ENCODE results near the gene ART1.

The ART1 gene

GRCh38 chr11:3684129-3684818 lies 39.3 kb downstream of the ART1 start:
- H3K9ac ChIP-seq (ENCODE audit: low read length in 2 of 2): no peak overlapping the region
- peaks cover 66 to 67% of the 10 kb centered on the region in 2 donors for H3K36me3 ChIP-seq (ENCODE audit: control insufficient read depth in 2 of 2, insufficient read depth in 2 of 2, low read length in 2 of 2)
- no peak overlapping the region for H3K4me3 ChIP-seq (ENCODE audit: low read length in 2 of 2)
- no peaks in the 10 kb centered on the region for H3K9me3 ChIP-seq (ENCODE audit: control insufficient read depth in 2 of 2, low read length in 2 of 2)
- H3K27ac ChIP-seq (ENCODE audit: low read length): no peak overlapping the region
- H3K27me3 ChIP-seq (ENCODE audit: control insufficient read depth in 1 of 2, insufficient read depth in 2 of 2, low read length in 2 of 2): no peaks in the 10 kb centered on the region
- no peaks in the 10 kb centered on the region for H3K4me1 ChIP-seq (ENCODE audit: control insufficient read depth, insufficient read depth, low read length)

GRCh38 chr11:3684819-3685172 lies 39.9 kb downstream of the ART1 start:
- Histone ChIP-seq H3K36me3 (ENCODE audit: control insufficient read depth in 2 of 2, insufficient read depth in 2 of 2, low read length in 2 of 2) (peaks cover 61 to 62% of the 10 kb centered on the region in 2 donors), H3K9me3 (ENCODE audit: control insufficient read depth in 2 of 2, low read length in 2 of 2) (no peaks in the 10 kb centered on the region), H3K4me3 (ENCODE audit: low read length in 2 of 2) (no peak overlapping the region), H3K9ac (ENCODE audit: low read length in 2 of 2) (no peak overlapping the region), H3K27ac (ENCODE audit: low read length) (no peak overlapping the region), H3K4me1 (ENCODE audit: control insufficient read depth, insufficient read depth, low read length) (no peaks in the 10 kb centered on the region), H3K27me3 (ENCODE audit: control insufficient read depth in 1 of 2, insufficient read depth in 2 of 2, low read length in 2 of 2) (no peaks in the 10 kb centered on the region)

GRCh38 chr11:3685923-3686322 lies 41.0 kb downstream of the ART1 start:
- H3K9ac ChIP-seq (ENCODE audit: low read length in 2 of 2): no peak overlapping the region
- no peak overlapping the region for H3K4me3 ChIP-seq (ENCODE audit: low read length in 2 of 2)
- H3K9me3 ChIP-seq (ENCODE audit: control insufficient read depth in 2 of 2, low read length in 2 of 2): no peaks in the 10 kb centered on the region
- H3K27ac ChIP-seq (ENCODE audit: low read length): no peak overlapping the region
- no peaks in the 10 kb centered on the region for H3K27me3 ChIP-seq (ENCODE audit: control insufficient read depth in 1 of 2, insufficient read depth in 2 of 2, low read length in 2 of 2)
- H3K36me3 ChIP-seq (ENCODE audit: control insufficient read depth in 2 of 2, insufficient read depth in 2 of 2, low read length in 2 of 2): peaks cover 52 to 57% of the 10 kb centered on the region in 2 donors
- no peaks in the 10 kb centered on the region for H3K4me1 ChIP-seq (ENCODE audit: control insufficient read depth, insufficient read depth, low read length)

- no peak overlapping the region for H3K27ac ChIP-seq (ENCODE audit: low read length)
- no peaks in the 10 kb centered on the region for H3K4me1 ChIP-seq (ENCODE audit: control insufficient read depth, insufficient read depth, low read length)
- H3K36me3 ChIP-seq (ENCODE audit: control insufficient read depth in 2 of 2, insufficient read depth in 2 of 2, low read length in 2 of 2): peaks cover 50 to 51% of the 10 kb centered on the region in 2 donors
- no peak overlapping the region for H3K9ac ChIP-seq (ENCODE audit: low read length in 2 of 2)
- no peaks in the 10 kb centered on the region for H3K27me3 ChIP-seq (ENCODE audit: control insufficient read depth in 1 of 2, insufficient read depth in 2 of 2, low read length in 2 of 2)
- H3K4me3 ChIP-seq (ENCODE audit: low read length in 2 of 2): no peak overlapping the region
- H3K9me3 ChIP-seq (ENCODE audit: control insufficient read depth in 2 of 2, low read length in 2 of 2): no peaks in the 10 kb centered on the region
Observed at GRCh38 chr11:3686751-3687150, 41.8 kb downstream of the ART1 start.

GRCh38 chr11:3700410-3700809 lies 55.5 kb downstream of the ART1 start:
- Histone ChIP-seq H3K4me1 (ENCODE audit: control insufficient read depth, insufficient read depth, low read length) (no peaks in the 10 kb centered on the region), H3K9me3 (ENCODE audit: control insufficient read depth in 2 of 2, low read length in 2 of 2) (no peaks in the 10 kb centered on the region), H3K27me3 (ENCODE audit: control insufficient read depth in 1 of 2, insufficient read depth in 2 of 2, low read length in 2 of 2) (no peaks in the 10 kb centered on the region), H3K27ac (ENCODE audit: low read length) (no peak overlapping the region), H3K9ac (ENCODE audit: low read length in 2 of 2) (no peak overlapping the region), H3K4me3 (ENCODE audit: low read length in 2 of 2) (no peak overlapping the region), H3K36me3 (ENCODE audit: control insufficient read depth in 2 of 2, insufficient read depth in 2 of 2, low read length in 2 of 2) (peaks cover 47 to 53% of the 10 kb centered on the region in 2 donors)

GRCh38 chr11:3700910-3701309 lies 56.0 kb downstream of the ART1 start:
- Histone ChIP-seq H3K9ac (ENCODE audit: low read length in 2 of 2) (no peak overlapping the region), H3K27me3 (ENCODE audit: control insufficient read depth in 1 of 2, insufficient read depth in 2 of 2, low read length in 2 of 2) (no peaks in the 10 kb centered on the region), H3K9me3 (ENCODE audit: control insufficient read depth in 2 of 2, low read length in 2 of 2) (no peaks in the 10 kb centered on the region), H3K4me3 (ENCODE audit: low read length in 2 of 2) (no peak overlapping the region), H3K4me1 (ENCODE audit: control insufficient read depth, insufficient read depth, low read length) (no peaks in the 10 kb centered on the region), H3K27ac (ENCODE audit: low read length) (no peak overlapping the region), H3K36me3 (ENCODE audit: control insufficient read depth in 2 of 2, insufficient read depth in 2 of 2, low read length in 2 of 2) (peaks cover 46 to 49% of the 10 kb centered on the region in 2 donors)

- H3K27ac ChIP-seq (ENCODE audit: low read length): no peak overlapping the region
- H3K27me3 ChIP-seq (ENCODE audit: control insufficient read depth in 1 of 2, insufficient read depth in 2 of 2, low read length in 2 of 2): no peaks in the 10 kb centered on the region
- H3K4me1 ChIP-seq (ENCODE audit: control insufficient read depth, insufficient read depth, low read length): no peaks in the 10 kb centered on the region
- no peaks in the 10 kb centered on the region for H3K9me3 ChIP-seq (ENCODE audit: control insufficient read depth in 2 of 2, low read length in 2 of 2)
- H3K4me3 ChIP-seq (ENCODE audit: low read length in 2 of 2): no peak overlapping the region
- H3K36me3 ChIP-seq (ENCODE audit: control insufficient read depth in 2 of 2, insufficient read depth in 2 of 2, low read length in 2 of 2): peaks cover 36 to 42% of the 10 kb centered on the region in 2 donors
- no peak overlapping the region for H3K9ac ChIP-seq (ENCODE audit: low read length in 2 of 2)
Observed at GRCh38 chr11:3703383-3703782, 58.5 kb downstream of the ART1 start.

- peaks cover 26 to 32% of the 10 kb centered on the region in 2 donors for H3K36me3 ChIP-seq (ENCODE audit: control insufficient read depth in 2 of 2, insufficient read depth in 2 of 2, low read length in 2 of 2)
- no peak overlapping the region for H3K4me3 ChIP-seq (ENCODE audit: low read length in 2 of 2)
- H3K9me3 ChIP-seq (ENCODE audit: control insufficient read depth in 2 of 2, low read length in 2 of 2): no peaks in the 10 kb centered on the region
- no peaks in the 10 kb centered on the region for H3K4me1 ChIP-seq (ENCODE audit: control insufficient read depth, insufficient read depth, low read length)
- H3K27ac ChIP-seq (ENCODE audit: low read length): no peak overlapping the region
- no peaks in the 10 kb centered on the region for H3K27me3 ChIP-seq (ENCODE audit: control insufficient read depth in 1 of 2, insufficient read depth in 2 of 2, low read length in 2 of 2)
- H3K9ac ChIP-seq (ENCODE audit: low read length in 2 of 2): no peak overlapping the region
Observed at GRCh38 chr11:3707176-3707575, 62.2 kb downstream of the ART1 start.

GRCh38 chr11:3709977-3710376 lies 65.0 kb downstream of the ART1 start:
- Histone ChIP-seq H3K9ac (ENCODE audit: low read length in 2 of 2) (no peak overlapping the region), H3K36me3 (ENCODE audit: control insufficient read depth in 2 of 2, insufficient read depth in 2 of 2, low read length in 2 of 2) (peaks cover 27 to 30% of the 10 kb centered on the region in 2 donors), H3K9me3 (ENCODE audit: control insufficient read depth in 2 of 2, low read length in 2 of 2) (no peaks in the 10 kb centered on the region), H3K27me3 (ENCODE audit: control insufficient read depth in 1 of 2, insufficient read depth in 2 of 2, low read length in 2 of 2) (no peaks in the 10 kb centered on the region), H3K27ac (ENCODE audit: low read length) (no peak overlapping the region), H3K4me1 (ENCODE audit: control insufficient read depth, insufficient read depth, low read length) (no peaks in the 10 kb centered on the region), H3K4me3 (ENCODE audit: low read length in 2 of 2) (no peak overlapping the region)

GRCh38 chr11:3710485-3711259 lies 65.7 kb downstream of the ART1 start:
- H3K36me3 ChIP-seq (ENCODE audit: control insufficient read depth in 2 of 2, insufficient read depth in 2 of 2, low read length in 2 of 2): peaks cover 26 to 33% of the 10 kb centered on the region in 2 donors
- no peak overlapping the region for H3K27ac ChIP-seq (ENCODE audit: low read length)
- no peaks in the 10 kb centered on the region for H3K27me3 ChIP-seq (ENCODE audit: control insufficient read depth in 1 of 2, insufficient read depth in 2 of 2, low read length in 2 of 2)
- no peak overlapping the region for H3K4me3 ChIP-seq (ENCODE audit: low read length in 2 of 2)
- H3K9me3 ChIP-seq (ENCODE audit: control insufficient read depth in 2 of 2, low read length in 2 of 2): no peaks in the 10 kb centered on the region
- no peak overlapping the region for H3K9ac ChIP-seq (ENCODE audit: low read length in 2 of 2)
- no peaks in the 10 kb centered on the region for H3K4me1 ChIP-seq (ENCODE audit: control insufficient read depth, insufficient read depth, low read length)

- no peaks in the 10 kb centered on the region for H3K4me1 ChIP-seq (ENCODE audit: control insufficient read depth, insufficient read depth, low read length)
- no peak overlapping the region for H3K27ac ChIP-seq (ENCODE audit: low read length)
- peaks cover 32 to 36% of the 10 kb centered on the region in 2 donors for H3K36me3 ChIP-seq (ENCODE audit: control insufficient read depth in 2 of 2, insufficient read depth in 2 of 2, low read length in 2 of 2)
- no peaks in the 10 kb centered on the region for H3K27me3 ChIP-seq (ENCODE audit: control insufficient read depth in 1 of 2, insufficient read depth in 2 of 2, low read length in 2 of 2)
- no peaks in the 10 kb centered on the region for H3K9me3 ChIP-seq (ENCODE audit: control insufficient read depth in 2 of 2, low read length in 2 of 2)
- H3K4me3 ChIP-seq (ENCODE audit: low read length in 2 of 2): no peak overlapping the region
- H3K9ac ChIP-seq (ENCODE audit: low read length in 2 of 2): no peak overlapping the region
Observed at GRCh38 chr11:3712274-3712673, 67.3 kb downstream of the ART1 start.

Data from stomach smooth muscle (tissue), 2 donors.